ENCODE data around the gene RBM38.
A peak's percentile ranks its signal among the peaks of the same experiment; 100 is the strongest.

RBM38 gene

GRCh38 chr20:57404006-57404405, 12.8 kb downstream of the RBM38 start:
- DNase-seq (ENCODE audit: low spot score), result no peak

GRCh38 chr20:57404419-57405072, 13.3 kb downstream of the RBM38 start:
- no peak for DNase-seq (ENCODE audit: low spot score)

GRCh38 chr20:57405236-57406016, 14.2 kb downstream of the RBM38 start:
- no peak for DNase-seq (ENCODE audit: low spot score)

GRCh38 chr20:57407541-57407956, 16.4 kb downstream of the RBM38 start:
- no peak for DNase-seq (ENCODE audit: low spot score)

- no peak for DNase-seq (ENCODE audit: low spot score)
These were observed 16.9 kb downstream of the RBM38 start for GRCh38 chr20:57408131-57408530.

- DNase-seq (ENCODE audit: low spot score), result no peak
These were observed 17.5 kb downstream of the RBM38 start for GRCh38 chr20:57408536-57409233.

- DNase-seq (ENCODE audit: low spot score), result no peak
These were observed 18.1 kb downstream of the RBM38 start for GRCh38 chr20:57409316-57409671.

- DNase-seq (ENCODE audit: low spot score), result no peak
These were observed 18.6 kb downstream of the RBM38 start for GRCh38 chr20:57409672-57410397.

GRCh38 chr20:57410398-57410920, 19.3 kb downstream of the RBM38 start:
- no peak for DNase-seq (ENCODE audit: low spot score)

GRCh38 chr20:57410924-57411323, 19.7 kb downstream of the RBM38 start:
- no peak for DNase-seq (ENCODE audit: low spot score)

- no peak for DNase-seq (ENCODE audit: low spot score)
These were observed 20.4 kb downstream of the RBM38 start for GRCh38 chr20:57411406-57412283.

GRCh38 chr20:57412347-57413029, 21.3 kb downstream of the RBM38 start:
- DNase-seq (ENCODE audit: low spot score), result no peak

GRCh38 chr20:57413986-57414385, 22.8 kb downstream of the RBM38 start:
- DNase-seq (ENCODE audit: low spot score), result no peak

- DNase-seq (ENCODE audit: low spot score), result peak; percentile 38
These were observed 23.8 kb downstream of the RBM38 start for GRCh38 chr20:57414867-57415592.

- no peak for DNase-seq (ENCODE audit: low spot score)
These were observed 24.6 kb downstream of the RBM38 start for GRCh38 chr20:57415771-57416170.

GRCh38 chr20:57416296-57417022, 25.3 kb downstream of the RBM38 start:
- DNase-seq (ENCODE audit: low spot score), result no peak

GRCh38 chr20:57417051-57417689, 26.0 kb downstream of the RBM38 start:
- no peak for DNase-seq (ENCODE audit: low spot score)
